ENCODE results near the gene CD79B. TPM values are rescaled to one million over a fixed set of nuclear protein-coding genes. Genes with fewer than 3 reads are reported as not detected.

Gene CD79B
- total RNA-seq, 1 experiment from 2014 or later: not detected

- no peaks in the 10 kb centered on the region for H3K9me3 ChIP-seq (ENCODE audit: low read length)
- no peaks in the 10 kb centered on the region for H3K9me2 ChIP-seq (replicated peaks; ENCODE audit: low read length)
- H2AFZ ChIP-seq (ENCODE audit: low read length): no peak overlapping the region
- H3K36me3 ChIP-seq (ENCODE audit: low read depth, low read length): no peaks in the 10 kb centered on the region
- H3K27ac ChIP-seq (ENCODE audit: low read length): no peak overlapping the region
- H3K79me2 ChIP-seq (ENCODE audit: low read length): no peaks in the 10 kb centered on the region
- POLR2A ChIA-PET (ENCODE audit: unreplicated experiment): no interaction called here
- CTCF ChIA-PET: interaction anchor here (1.1 kb wide), 1 partner anchor 59 kb away, joined by 5 read pairs; no protein-coding TSS in a partner anchor
- no peaks in the 10 kb centered on the region for H3K4me1 ChIP-seq (ENCODE audit: insufficient read depth, low read length)
- H3F3A ChIP-seq (ENCODE audit: low read length, unreplicated experiment): no peaks in the 10 kb centered on the region
- ATAC-seq (no peak), DNase-seq (no peak)
- no peak overlapping the region for H3K9ac ChIP-seq (ENCODE audit: low read length)
- no peak overlapping the region for H3K4me2 ChIP-seq (ENCODE audit: low read length)
- intact Hi-C loops (cut with micrococcal nuclease): no loop called here
- BruUV-seq (replicated peaks): no TSS peak
- H3K4me3 ChIP-seq (ENCODE audit: low read length): no peak overlapping the region
- no peak for TF ChIP-seq EZH2 (IDR thresholded peaks at IDR 0.05; ENCODE audit: low read length, unreplicated experiment)
- no peak for TF ChIP-seq CTCF (conservative IDR thresholded peaks at IDR 0.05; ENCODE audit: low read depth, low read length)
- TF ChIP-seq EZH2phosphoT487 (IDR thresholded peaks at IDR 0.05; ENCODE audit: borderline replicate concordance, low read length): no peak
- no peaks in the 10 kb centered on the region for H4K20me1 ChIP-seq (ENCODE audit: low read length)
- H3K27me3 ChIP-seq (ENCODE audit: low read length): no peaks in the 10 kb centered on the region
These were observed 1.5 kb upstream of the CD79B start for GRCh38 chr17:63933598-63933997.

- no peak overlapping the region for H3K4me2 ChIP-seq (ENCODE audit: low read length)
- H3K27ac ChIP-seq (ENCODE audit: low read length): no peak overlapping the region
- intact Hi-C loops (cut with micrococcal nuclease): no loop called here
- H2AFZ ChIP-seq (ENCODE audit: low read length): no peak overlapping the region
- H3K9me3 ChIP-seq (ENCODE audit: low read length): no peaks in the 10 kb centered on the region
- no peaks in the 10 kb centered on the region for H3K9me2 ChIP-seq (replicated peaks; ENCODE audit: low read length)
- TF ChIP-seq CTCF (conservative IDR thresholded peaks at IDR 0.05; ENCODE audit: low read depth, low read length): no peak
- H4K20me1 ChIP-seq (ENCODE audit: low read length): no peaks in the 10 kb centered on the region
- no peak overlapping the region for H3K9ac ChIP-seq (ENCODE audit: low read length)
- no peaks in the 10 kb centered on the region for H3K27me3 ChIP-seq (ENCODE audit: low read length)
- ATAC-seq (no peak), DNase-seq (no peak)
- H3K4me3 ChIP-seq (ENCODE audit: low read length): no peak overlapping the region
- no peaks in the 10 kb centered on the region for H3K79me2 ChIP-seq (ENCODE audit: low read length)
- CTCF ChIA-PET: no interaction called here
- H3K36me3 ChIP-seq (ENCODE audit: low read depth, low read length): no peaks in the 10 kb centered on the region
- POLR2A ChIA-PET (ENCODE audit: unreplicated experiment): no interaction called here
- no peaks in the 10 kb centered on the region for H3F3A ChIP-seq (ENCODE audit: low read length, unreplicated experiment)
- no peaks in the 10 kb centered on the region for H3K4me1 ChIP-seq (ENCODE audit: insufficient read depth, low read length)
- BruUV-seq (replicated peaks): no TSS peak
These were observed 590 bp upstream of the CD79B start for GRCh38 chr17:63932721-63933120.

- Histone ChIP-seq H3F3A (ENCODE audit: low read length, unreplicated experiment) (no peaks in the 10 kb centered on the region), H3K36me3 (ENCODE audit: low read depth, low read length) (no peaks in the 10 kb centered on the region), H4K20me1 (ENCODE audit: low read length) (no peaks in the 10 kb centered on the region), H3K9me3 (ENCODE audit: low read length) (no peaks in the 10 kb centered on the region), H3K9ac (ENCODE audit: low read length) (no peak overlapping the region), H3K9me2 (replicated peaks; ENCODE audit: low read length) (no peaks in the 10 kb centered on the region), H3K4me1 (ENCODE audit: insufficient read depth, low read length) (no peaks in the 10 kb centered on the region), H3K4me3 (ENCODE audit: low read length) (no peak overlapping the region), H2AFZ (ENCODE audit: low read length) (no peak overlapping the region), H3K79me2 (ENCODE audit: low read length) (no peaks in the 10 kb centered on the region), H3K27ac (ENCODE audit: low read length) (no peak overlapping the region), H3K4me2 (ENCODE audit: low read length) (no peak overlapping the region), H3K27me3 (ENCODE audit: low read length) (no peaks in the 10 kb centered on the region)
- ATAC-seq: peak; percentile 27; the same call in 1 of the 2 replicates
- ChIA-PET CTCF (no interaction called here), POLR2A (ENCODE audit: unreplicated experiment) (no interaction called here)
- DNase-seq: no peak
- no TSS peak for BruUV-seq (replicated peaks)
- TF ChIP-seq CTCF (conservative IDR thresholded peaks at IDR 0.05; ENCODE audit: low read depth, low read length) (no peak), EZH2phosphoT487 (IDR thresholded peaks at IDR 0.05; ENCODE audit: borderline replicate concordance, low read length) (no peak), EZH2 (IDR thresholded peaks at IDR 0.05; ENCODE audit: low read length, unreplicated experiment) (no peak)
- intact Hi-C loops (cut with micrococcal nuclease): no loop called here
These were observed 1.1 kb downstream of the CD79B start for GRCh38 chr17:63930951-63931575.

Data from PC-3 (cell line).